Hepatic stellate cell (primary cell): ENCODE results near the gene SMOC2.
"Not testable (repeated sequence)": the region's sequence is repeated elsewhere in the genome, so short reads cannot be mapped to it uniquely, and the experiment has no call there.

Experiments used
- DNase-seq: peaks from one replicate; pipeline ENCODE4 v3.0.0; 2011; ENCODE audit warnings: low spot score

SMOC2 gene

GRCh38 chr6:168601546-168601945 is 160.6 kb downstream of the SMOC2 start:
- no peak for DNase-seq

GRCh38 chr6:168602576-168602975 is 161.6 kb downstream of the SMOC2 start:
- DNase-seq, result no peak

- no peak for DNase-seq
These were observed 162.2 kb downstream of the SMOC2 start for GRCh38 chr6:168603234-168603633.

GRCh38 chr6:168605964-168606363 is 165.0 kb downstream of the SMOC2 start:
- no peak for DNase-seq

- no peak for DNase-seq
These were observed 165.7 kb downstream of the SMOC2 start for GRCh38 chr6:168606722-168607121.

GRCh38 chr6:168607272-168608112 is 166.5 kb downstream of the SMOC2 start:
- DNase-seq, result no peak

GRCh38 chr6:168608113-168608400 is 167.1 kb downstream of the SMOC2 start:
- DNase-seq, result no peak

- no peak for DNase-seq
These were observed 168.2 kb downstream of the SMOC2 start for GRCh38 chr6:168609026-168609685.

GRCh38 chr6:168609914-168610490 is 169.0 kb downstream of the SMOC2 start:
- no peak for DNase-seq

- not testable (repeated sequence) for DNase-seq
These were observed 170.0 kb downstream of the SMOC2 start for GRCh38 chr6:168610966-168611365.

GRCh38 chr6:168611691-168612090 is 170.7 kb downstream of the SMOC2 start:
- no peak for DNase-seq

- no peak for DNase-seq
These were observed 171.6 kb downstream of the SMOC2 start for GRCh38 chr6:168612586-168612985.

- DNase-seq, result no peak
These were observed 174.9 kb downstream of the SMOC2 start for GRCh38 chr6:168615837-168616236.

GRCh38 chr6:168616816-168617765 is 176.1 kb downstream of the SMOC2 start:
- DNase-seq, result no peak

GRCh38 chr6:168618546-168619315 is 177.7 kb downstream of the SMOC2 start:
- DNase-seq, result no peak

GRCh38 chr6:168619560-168620314 is 178.8 kb downstream of the SMOC2 start:
- no peak for DNase-seq

- no peak for DNase-seq
These were observed 179.6 kb downstream of the SMOC2 start for GRCh38 chr6:168620578-168620977.

- no peak for DNase-seq
These were observed 182.8 kb downstream of the SMOC2 start for GRCh38 chr6:168623736-168624135.

GRCh38 chr6:168624540-168624939 is 183.6 kb downstream of the SMOC2 start:
- no peak for DNase-seq

- DNase-seq, result no peak
These were observed 184.0 kb downstream of the SMOC2 start for GRCh38 chr6:168624948-168625347.

GRCh38 chr6:168625602-168626001 is 184.6 kb downstream of the SMOC2 start:
- DNase-seq, result no peak
